ENCODE data around the gene MEIS3.
A peak's percentile ranks its signal among the peaks of the same experiment; 100 is the strongest.

The MEIS3 gene

GRCh38 chr19:47435196-47435595 lies 15.9 kb upstream of the MEIS3 start:
- peak; percentile 70 for DNase-seq

- no peak for DNase-seq
Observed at GRCh38 chr19:47434088-47434487, 14.8 kb upstream of the MEIS3 start.

- peak; percentile 24 for DNase-seq
Observed at GRCh38 chr19:47433121-47433520, 13.8 kb upstream of the MEIS3 start.

GRCh38 chr19:47432499-47432898 lies 13.2 kb upstream of the MEIS3 start:
- DNase-seq = no peak

GRCh38 chr19:47432091-47432490 lies 12.8 kb upstream of the MEIS3 start:
- no peak for DNase-seq

- DNase-seq = no peak
Observed at GRCh38 chr19:47430041-47430802, 10.9 kb upstream of the MEIS3 start.

GRCh38 chr19:47429140-47429793 lies 9.9 kb upstream of the MEIS3 start:
- no peak for DNase-seq

GRCh38 chr19:47428177-47428894 lies 9.0 kb upstream of the MEIS3 start:
- peak; percentile 77 for DNase-seq

- DNase-seq = peak; percentile 61
Observed at GRCh38 chr19:47427241-47428176, 8.2 kb upstream of the MEIS3 start.

GRCh38 chr19:47423203-47423882 lies 4.0 kb upstream of the MEIS3 start:
- no peak for DNase-seq

- DNase-seq = no peak
Observed at GRCh38 chr19:47422417-47423163, 3.3 kb upstream of the MEIS3 start.

- no peak for DNase-seq
Observed at GRCh38 chr19:47421844-47422395, 2.6 kb upstream of the MEIS3 start.

GRCh38 chr19:47421244-47421786 lies 2.0 kb upstream of the MEIS3 start:
- DNase-seq = no peak

- DNase-seq = no peak
Observed at GRCh38 chr19:47419789-47420188, 462 bp upstream of the MEIS3 start.

- no peak for DNase-seq
Observed at GRCh38 chr19:47418692-47419029, 666 bp downstream of the MEIS3 start.

- DNase-seq = no peak
Observed at GRCh38 chr19:47417746-47418691, 1.3 kb downstream of the MEIS3 start.

GRCh38 chr19:47417107-47417745 lies 2.1 kb downstream of the MEIS3 start:
- DNase-seq = no peak

- DNase-seq = no peak
Observed at GRCh38 chr19:47416643-47416985, 2.7 kb downstream of the MEIS3 start.

GRCh38 chr19:47415953-47416642 lies 3.2 kb downstream of the MEIS3 start:
- no peak for DNase-seq
